ENCODE results near the gene CHD6. TPM values are rescaled to one million over a fixed set of nuclear protein-coding genes. Genes with fewer than 3 reads are reported as not detected.

Gene CHD6
- polyA plus RNA-seq, 3 donors from 2014 or later: 35.1 to 57.9 (median 42.0) TPM

DNA sequence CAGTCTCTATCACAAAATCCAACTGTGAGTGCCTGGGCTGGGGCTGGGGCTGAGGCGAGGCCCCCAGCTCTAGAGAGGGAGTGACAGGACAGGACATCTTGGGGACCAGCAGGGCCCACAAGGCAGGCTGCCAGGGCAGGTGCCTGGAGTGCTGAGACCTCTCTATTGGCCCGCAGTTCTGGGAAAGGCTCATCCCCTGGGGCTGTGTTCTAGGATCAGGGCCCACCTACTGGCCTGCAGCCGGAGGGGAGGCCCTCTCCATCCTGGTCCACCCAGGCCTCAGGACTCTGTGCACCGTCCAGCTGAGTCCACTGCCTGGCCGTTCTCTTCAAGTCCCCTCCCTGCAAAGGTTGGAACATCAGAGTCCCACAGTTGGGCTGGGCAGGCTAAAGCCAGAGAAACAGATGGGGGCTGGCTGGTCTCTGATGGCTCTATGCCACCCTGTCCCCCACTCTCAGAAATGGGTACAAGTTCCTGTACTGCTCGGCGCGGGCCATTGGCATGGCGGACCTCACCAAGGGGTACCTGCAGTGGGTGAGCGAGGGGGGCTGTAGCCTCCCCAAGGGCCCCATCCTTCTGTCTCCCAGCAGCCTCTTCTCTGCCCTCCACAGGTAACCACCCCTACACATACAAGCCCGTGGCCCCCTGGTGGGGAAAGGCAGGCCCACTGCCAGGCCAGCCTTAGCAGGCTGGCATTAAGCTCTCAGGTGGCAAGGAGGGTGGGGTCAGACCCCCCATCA, 260.6 kb downstream of the CHD6 start:
- Mint-ChIP-seq H3K36me3 (no peaks in the 10 kb centered on the region), H3K4me1 (no peaks in the 10 kb centered on the region), H3K9me3 (no peaks in the 10 kb centered on the region), H3K4me3 (no peak overlapping the region), H3K27ac (no peak overlapping the region), H3K27me3 (ENCODE audit: low read depth in 3 of 3) (peaks cover 0 to 4% (median 0%) of the 10 kb centered on the region in 3 donors)
- no peak for DNase-seq

DNA sequence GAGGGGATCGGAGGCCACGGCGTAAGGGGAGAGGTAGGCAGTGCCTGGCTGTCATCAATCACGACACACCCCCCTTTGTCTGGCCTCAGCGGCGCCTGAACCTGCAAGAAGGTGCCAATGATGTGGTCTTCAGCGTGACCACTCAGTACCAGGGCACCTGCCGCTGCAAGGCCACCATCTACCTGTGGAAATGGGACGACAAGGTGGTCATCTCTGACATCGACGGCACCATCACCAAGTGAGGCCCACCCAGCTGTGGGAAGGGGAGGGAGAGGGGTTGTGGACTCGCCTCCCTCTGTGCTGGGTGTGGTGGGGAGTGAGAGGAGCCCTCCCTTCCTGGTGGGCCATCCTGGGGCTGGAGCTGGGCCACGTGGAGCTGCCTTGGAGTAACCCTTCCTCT, 261.2 kb downstream of the CHD6 start:
- Mint-ChIP-seq H3K4me1 (no peaks in the 10 kb centered on the region), H3K4me3 (no peak overlapping the region), H3K9me3 (no peaks in the 10 kb centered on the region), H3K36me3 (no peaks in the 10 kb centered on the region), H3K27ac (no peak overlapping the region), H3K27me3 (ENCODE audit: low read depth in 3 of 3) (peaks cover 0 to 4% (median 0%) of the 10 kb centered on the region in 3 donors)
- DNase-seq: no peak

GRCh38 chr20:41355598-41356203, 262.5 kb downstream of the CHD6 start:
- no peak overlapping the region for H3K27ac Mint-ChIP-seq

GRCh38 chr20:41355192-41355591, 263.0 kb downstream of the CHD6 start:
- Mint-ChIP-seq H3K27ac (no peak overlapping the region), H3K4me3 (no peak overlapping the region), H3K9me3 (no peaks in the 10 kb centered on the region), H3K27me3 (ENCODE audit: low read depth in 3 of 3) (peaks cover 0 to 4% (median 0%) of the 10 kb centered on the region in 3 donors), H3K4me1 (no peaks in the 10 kb centered on the region), H3K36me3 (no peaks in the 10 kb centered on the region)
- DNase-seq: no peak

More at GRCh38 chr20:41355598-41356203, 262.5 kb downstream of the CHD6 start:
- Mint-ChIP-seq H3K36me3 (no peaks in the 10 kb centered on the region), H3K27me3 (ENCODE audit: low read depth in 3 of 3) (peaks cover 0 to 4% (median 0%) of the 10 kb centered on the region in 3 donors), H3K4me3 (no peak overlapping the region), H3K9me3 (no peaks in the 10 kb centered on the region), H3K4me1 (no peaks in the 10 kb centered on the region)
- DNase-seq: no peak

DNA sequence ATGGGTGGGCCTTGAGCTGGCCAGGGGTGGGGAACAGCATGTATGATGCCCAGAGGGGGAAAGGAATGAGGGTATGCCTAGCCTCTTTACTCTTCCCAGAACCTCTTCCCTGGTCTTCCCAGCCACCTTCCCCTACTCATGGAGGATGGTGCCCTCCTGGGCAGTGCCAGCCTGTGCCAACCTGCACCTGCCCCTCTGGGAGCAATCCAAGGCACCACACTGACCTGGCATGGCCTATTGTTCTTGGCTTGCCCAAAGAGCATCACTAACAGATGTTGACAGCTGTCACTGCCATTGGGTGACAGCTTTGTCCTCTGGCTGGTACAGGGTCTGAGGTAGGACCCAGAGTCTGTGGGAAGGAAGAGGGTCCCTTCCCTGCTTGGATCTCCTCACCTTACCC, 264.6 kb downstream of the CHD6 start:
- H3K27ac Mint-ChIP-seq: no peak overlapping the region
- H3K4me1 Mint-ChIP-seq: no peaks in the 10 kb centered on the region
- DNase-seq: no peak
- no peaks in the 10 kb centered on the region for H3K36me3 Mint-ChIP-seq
- no peak overlapping the region for H3K4me3 Mint-ChIP-seq
- peaks cover 0 to 3% (median 0%) of the 10 kb centered on the region in 3 donors for H3K27me3 Mint-ChIP-seq (ENCODE audit: low read depth in 3 of 3)
- H3K9me3 Mint-ChIP-seq: no peaks in the 10 kb centered on the region

DNA sequence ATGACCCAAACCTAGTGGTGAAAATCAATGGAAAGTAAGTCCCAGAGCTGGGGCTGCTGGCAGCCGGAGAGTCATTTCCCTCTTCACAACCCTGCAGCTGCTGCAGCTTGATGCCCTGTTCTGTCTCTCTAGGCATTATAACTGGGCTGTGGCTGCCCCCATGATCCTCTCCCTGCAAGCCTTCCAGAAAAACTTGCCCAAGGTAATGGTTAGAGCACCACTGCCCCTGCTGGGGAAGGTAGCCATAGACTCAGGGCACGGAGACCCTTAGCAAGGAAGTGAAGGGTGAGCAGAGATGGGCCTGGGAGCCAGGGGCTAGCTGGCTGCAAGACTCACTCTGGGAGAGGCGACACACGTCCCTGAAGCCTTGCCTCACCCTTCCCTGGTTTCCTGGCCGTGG, 265.5 kb downstream of the CHD6 start:
- Mint-ChIP-seq H3K4me3 (no peak overlapping the region), H3K36me3 (no peaks in the 10 kb centered on the region), H3K27me3 (ENCODE audit: low read depth in 3 of 3) (peaks cover 2 to 3% (median 2%) of the 10 kb centered on the region in 3 donors), H3K27ac (no peak overlapping the region), H3K4me1 (no peaks in the 10 kb centered on the region), H3K9me3 (no peaks in the 10 kb centered on the region)
- no peak for DNase-seq

DNA sequence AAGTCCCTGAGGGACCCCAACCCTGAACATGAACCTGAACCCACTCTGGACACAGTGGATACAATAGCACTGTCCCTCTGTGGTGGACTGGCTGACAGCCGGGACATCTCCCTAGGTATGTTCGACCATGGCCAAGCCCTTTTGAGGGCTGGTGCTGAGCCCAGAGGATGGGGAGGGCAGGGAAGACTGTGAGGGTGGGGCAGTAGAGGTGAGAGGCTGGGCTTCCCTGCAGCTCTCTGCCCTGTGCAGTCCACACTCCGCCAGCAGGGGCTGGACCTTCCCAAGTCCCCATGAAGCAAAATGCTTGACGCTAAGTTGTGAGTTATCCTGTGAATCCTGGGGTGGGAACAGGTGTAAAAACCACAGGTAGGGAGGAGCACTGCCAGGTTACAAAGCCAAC, 266.1 kb downstream of the CHD6 start:
- no peak overlapping the region for H3K4me3 Mint-ChIP-seq
- no peak overlapping the region for H3K27ac Mint-ChIP-seq
- no peak for DNase-seq
- no peaks in the 10 kb centered on the region for H3K4me1 Mint-ChIP-seq
- peaks cover 2 to 3% (median 2%) of the 10 kb centered on the region in 3 donors for H3K27me3 Mint-ChIP-seq (ENCODE audit: low read depth in 3 of 3)
- H3K36me3 Mint-ChIP-seq: no peaks in the 10 kb centered on the region
- H3K9me3 Mint-ChIP-seq: no peaks in the 10 kb centered on the region

All from immature natural killer cell (primary cell).